NCI-H69 (cell line): ENCODE measurements around the gene VTCN1.
"Not testable (repeated sequence)": the region's sequence is repeated elsewhere in the genome, so short reads cannot be mapped to it uniquely, and the experiment has no call there.

Experiments used
- DNase-seq: peaks from one replicate; lab custom pipeline; 2025; lab: John Stamatoyannopoulos, UW

VTCN1 gene

DNA sequence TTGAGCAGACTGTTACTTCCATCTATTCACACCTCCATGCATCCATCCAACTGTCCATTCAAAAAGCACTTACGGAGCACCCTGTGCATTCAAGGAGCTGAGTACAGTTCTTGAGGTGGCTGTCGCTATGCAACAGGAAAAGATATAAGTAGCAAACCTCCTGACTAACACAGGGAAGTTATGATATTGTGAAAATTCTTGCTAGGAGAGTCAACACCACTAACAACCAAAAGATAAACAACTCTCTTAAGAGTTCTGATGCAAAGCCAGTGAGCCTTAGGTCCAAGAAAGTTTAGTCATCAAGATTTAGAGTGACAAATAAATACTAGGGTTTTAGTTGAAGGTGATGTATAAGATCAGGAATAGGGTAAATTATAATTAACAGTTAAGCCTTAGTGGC, 44.7 kb downstream of the VTCN1 start:
- DNase-seq = no peak

DNA sequence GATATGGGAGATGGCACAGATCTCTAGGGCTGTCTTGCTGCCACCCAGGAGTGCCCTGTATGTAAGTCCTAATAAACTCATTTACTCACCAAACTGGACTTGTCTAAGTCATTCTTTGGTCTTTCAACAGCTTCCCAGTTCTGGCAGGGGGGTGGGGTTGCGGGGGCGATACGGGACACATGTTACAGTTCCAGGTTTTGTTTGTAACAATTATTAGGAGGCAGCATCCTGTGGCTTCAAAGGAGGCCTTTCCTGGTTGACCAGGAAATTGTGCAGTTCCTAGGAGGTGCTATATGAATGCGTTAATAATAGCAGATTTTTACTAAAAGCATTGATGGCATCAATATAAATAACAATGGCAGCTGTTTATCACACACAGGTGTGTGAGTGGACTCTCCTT, 46.5 kb downstream of the VTCN1 start:
- no peak for DNase-seq

DNA sequence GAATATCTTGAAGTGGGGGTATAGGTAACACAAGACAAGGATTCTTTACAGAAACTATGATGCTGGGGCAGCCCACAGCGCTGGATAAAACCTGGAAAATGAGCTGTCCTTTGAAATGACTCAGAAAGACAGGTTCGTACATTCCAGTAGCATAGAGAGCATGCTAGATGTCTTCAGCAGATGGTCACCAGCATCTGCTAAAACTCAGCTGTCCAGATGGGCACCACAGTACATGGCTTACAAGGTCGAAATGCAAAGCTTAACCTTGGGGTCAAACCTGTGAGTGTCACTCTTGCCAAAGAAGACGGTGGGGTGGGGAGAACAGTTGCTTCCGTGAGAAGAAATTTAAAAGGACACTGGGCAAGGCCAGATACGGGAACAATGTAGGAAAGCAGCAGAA, 47.9 kb downstream of the VTCN1 start:
- peak; percentile 50 for DNase-seq

DNA sequence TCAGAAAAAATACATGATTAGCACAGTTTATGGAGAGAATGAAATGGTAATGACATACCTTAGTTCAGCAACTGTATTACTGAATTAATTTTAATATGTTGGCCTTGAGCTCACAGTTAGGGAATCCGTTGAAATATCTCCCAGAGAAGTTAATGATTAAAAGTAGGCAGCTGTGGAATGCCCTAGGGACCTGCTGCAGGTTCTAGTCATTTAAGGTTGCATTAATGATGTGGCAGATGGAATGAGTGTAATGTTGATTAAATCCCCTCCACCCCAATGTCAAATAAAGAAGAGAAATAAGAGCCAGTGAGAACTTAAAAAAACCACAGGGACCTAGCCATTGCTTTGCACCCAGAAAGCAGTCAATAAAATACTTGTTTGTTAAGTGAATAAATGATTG, 48.8 kb downstream of the VTCN1 start:
- DNase-seq = peak; percentile 56

DNA sequence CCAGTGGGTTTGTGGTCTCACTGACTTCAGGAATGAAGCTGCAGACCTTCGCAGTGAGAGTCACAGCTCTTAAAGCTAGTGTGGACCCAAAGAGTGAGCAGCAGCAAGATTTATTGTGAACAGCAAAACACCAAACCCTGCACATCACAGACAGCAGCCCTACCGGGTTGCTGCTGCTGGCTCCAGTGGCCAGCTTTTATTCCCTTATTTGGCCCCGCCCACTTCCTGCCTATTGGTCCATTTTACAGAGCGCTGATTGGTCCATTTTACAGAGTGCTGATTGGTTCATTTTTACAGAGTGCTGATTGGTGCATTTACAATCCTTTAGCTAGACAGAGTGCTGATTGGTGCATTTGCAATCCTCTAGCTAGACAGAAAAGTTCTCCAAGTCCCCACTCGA, 59.4 kb downstream of the VTCN1 start:
- DNase-seq = not testable (repeated sequence)

DNA sequence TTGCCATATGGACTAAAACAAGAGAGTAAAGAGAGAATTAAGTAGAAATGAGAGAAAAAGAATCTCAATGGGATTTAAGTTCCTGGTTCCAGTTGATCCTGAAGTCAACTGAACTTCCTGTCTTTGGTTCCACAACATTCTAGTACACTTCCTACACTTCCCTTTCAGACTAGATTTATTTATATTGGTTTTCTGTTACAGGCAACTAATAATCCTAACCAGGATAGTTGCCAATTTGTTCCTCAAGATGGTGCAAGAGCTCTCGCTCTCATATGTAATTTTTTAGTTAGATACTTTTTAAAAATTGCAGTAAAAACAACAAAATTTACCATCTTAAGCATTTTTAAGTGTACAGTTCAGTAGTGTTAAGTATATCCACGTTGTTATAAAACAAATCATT, 60.4 kb downstream of the VTCN1 start:
- no peak for DNase-seq

DNA sequence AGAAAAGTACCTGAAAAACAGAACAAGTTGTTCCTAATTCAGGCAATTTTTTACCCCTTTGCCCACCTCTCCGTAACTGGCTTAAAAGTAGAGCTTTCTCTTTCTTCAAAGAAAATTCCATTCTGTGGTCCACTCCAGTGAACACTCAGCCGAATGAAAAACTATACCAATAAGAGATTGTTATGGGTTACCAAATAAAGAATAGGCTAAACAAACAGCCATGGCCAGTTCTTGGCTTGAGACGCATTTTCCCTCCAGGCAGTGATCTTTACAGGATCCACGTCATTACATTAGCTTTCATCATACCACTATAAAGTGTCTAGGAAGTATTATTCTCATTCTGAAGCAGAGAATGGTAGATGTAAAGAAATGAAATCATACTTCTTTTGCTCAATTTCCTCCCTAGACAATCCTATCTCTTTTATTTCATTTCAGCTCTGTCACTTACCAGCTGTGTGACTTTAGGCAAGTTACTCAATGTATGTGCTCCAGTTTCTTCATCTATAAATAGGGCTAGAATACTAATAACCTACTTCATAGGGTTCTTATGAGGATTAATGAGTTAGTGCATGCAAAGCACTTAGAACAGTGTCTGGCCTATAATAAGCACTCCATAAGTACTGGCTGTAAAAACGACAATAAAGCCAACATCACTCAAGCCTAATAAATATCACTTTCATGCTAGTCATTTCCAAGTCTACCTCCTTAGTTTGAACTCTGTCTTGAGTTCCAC, 62.7 kb downstream of the VTCN1 start:
- peak; percentile 68 for DNase-seq

DNA sequence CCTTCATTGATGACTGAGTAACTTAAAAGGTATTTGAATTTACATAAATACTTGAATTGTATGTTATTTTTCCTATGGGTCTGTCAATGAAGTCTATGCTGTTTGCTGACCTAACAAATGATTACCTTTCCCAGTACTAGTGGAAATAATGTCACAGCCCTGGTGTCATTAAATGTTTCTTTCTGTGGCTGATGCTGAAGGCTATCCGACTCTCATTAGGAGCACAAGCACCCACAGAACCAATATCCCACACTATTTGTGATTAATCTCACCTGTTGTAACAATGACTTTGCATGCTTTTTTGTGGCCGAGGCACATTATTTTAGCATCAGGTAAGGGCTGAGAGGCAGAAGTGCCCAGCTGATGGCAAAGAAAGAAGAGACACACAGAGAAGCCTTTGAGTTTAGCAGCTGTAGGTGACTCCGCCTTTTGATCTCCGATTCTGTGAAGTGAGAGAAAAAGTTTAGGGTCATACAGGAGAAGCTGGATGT, 63.3 kb downstream of the VTCN1 start:
- peak; percentile 68 for DNase-seq

DNA sequence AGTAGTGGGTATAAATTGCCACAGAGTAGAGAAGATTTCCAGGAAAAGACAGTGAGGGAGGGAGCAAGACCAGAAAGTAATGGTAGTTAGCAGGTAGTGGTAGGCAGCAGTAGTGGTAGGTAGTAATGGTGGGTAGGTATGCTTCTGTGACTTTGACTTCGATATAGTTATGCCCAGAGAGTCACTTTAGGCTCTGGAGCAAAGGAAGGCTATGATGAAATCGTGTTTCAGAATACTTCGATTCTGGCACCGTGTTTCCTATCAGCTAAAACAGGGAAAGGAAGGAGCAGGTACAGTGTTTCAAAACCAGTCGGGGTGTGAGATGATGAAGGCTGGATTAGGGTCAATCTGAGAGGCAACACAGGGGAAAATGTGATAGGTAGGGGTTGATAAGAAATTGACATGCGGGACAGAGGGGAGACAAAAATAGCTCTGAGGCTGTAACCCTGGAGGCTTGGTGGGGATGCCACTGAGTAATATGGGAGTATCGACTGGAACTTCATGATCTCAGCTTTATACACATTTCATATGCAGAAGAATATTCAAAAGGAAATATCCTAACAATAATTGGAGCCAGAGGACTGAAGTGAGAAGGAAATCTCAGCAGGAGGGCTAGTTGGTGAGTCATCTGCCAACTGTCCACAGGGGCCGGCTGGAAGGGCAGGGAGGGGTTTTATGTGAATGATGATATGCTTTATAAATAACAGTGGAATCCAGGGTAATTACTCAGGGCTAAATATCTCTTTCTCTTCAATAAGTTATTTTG, 64.0 kb downstream of the VTCN1 start:
- peak; percentile 89 for DNase-seq

DNA sequence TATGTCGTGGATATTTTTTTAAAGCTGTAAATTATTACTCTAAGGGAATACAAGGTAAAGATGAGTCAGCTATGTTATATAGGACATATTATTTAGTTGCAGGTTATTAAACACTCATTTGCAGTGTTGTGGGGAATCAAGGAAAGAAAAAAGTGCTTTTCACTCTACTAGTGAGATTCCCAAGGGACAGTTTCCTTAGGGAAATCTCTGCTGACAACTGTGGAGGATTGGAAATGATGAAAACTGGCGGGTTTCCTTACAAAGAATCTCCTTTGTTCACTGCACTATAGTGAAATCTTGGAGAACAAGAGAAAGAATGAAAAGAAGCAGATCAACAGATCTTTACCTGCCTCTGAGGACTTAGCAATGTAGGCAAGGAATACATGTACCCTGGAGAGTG, 64.7 kb downstream of the VTCN1 start:
- peak; percentile 55 for DNase-seq

DNA sequence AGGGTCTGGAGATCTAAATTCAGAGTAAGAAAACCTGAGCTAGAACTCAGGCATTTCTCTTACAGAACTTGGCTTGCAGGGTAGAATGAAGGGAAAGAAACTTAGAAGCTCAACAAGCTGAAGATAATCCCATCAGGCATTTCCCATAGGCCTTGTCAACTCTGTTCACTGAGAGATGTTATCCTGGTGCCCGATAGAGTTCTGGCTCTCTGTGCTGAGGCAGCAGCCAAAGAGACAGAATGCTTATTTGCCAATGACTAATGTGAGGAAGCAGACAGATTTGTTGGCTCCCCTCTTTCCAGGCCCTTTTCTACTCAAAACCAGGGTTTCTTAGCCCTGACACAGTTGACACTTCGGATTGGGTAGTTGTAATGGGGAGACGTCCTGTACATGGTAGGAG, 66.9 kb downstream of the VTCN1 start:
- DNase-seq = no peak

DNA sequence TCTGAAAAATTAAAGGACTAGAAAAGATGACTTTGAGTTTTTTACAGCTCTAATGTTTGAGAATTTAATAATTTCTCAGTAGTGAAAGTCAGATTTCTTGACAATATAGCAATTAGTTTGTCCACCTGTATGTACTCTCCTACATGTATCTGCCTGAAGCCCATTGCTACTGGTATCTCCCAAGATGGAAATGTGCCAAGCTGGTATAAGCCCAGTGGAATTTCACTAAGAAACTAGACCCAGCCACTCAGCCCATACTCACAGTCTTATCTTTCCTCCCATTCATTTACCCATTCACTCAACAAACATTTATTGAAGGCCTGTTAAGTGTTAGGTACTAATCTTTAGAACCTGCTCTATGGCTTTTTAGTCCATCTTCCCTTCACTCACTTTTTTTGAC, 67.6 kb downstream of the VTCN1 start:
- no peak for DNase-seq

DNA sequence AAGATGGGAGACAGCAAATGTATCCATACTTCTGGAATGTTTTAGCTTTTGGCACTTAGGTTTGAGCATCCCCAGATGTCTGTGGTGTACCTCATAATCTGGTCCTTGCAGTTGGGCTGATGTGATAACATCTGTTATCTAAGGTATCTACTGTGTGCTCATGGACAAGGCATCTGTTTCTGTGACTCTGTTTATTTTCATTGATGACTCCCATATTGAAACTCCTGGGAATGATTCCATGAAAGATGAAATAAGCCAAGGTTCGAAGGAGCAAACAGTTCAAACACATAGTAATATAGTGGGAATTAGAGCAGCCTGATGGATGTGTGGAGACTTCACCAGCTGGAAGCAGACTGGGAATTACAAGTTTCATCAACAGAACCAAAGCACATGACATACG, 68.5 kb downstream of the VTCN1 start:
- DNase-seq = no peak

DNA sequence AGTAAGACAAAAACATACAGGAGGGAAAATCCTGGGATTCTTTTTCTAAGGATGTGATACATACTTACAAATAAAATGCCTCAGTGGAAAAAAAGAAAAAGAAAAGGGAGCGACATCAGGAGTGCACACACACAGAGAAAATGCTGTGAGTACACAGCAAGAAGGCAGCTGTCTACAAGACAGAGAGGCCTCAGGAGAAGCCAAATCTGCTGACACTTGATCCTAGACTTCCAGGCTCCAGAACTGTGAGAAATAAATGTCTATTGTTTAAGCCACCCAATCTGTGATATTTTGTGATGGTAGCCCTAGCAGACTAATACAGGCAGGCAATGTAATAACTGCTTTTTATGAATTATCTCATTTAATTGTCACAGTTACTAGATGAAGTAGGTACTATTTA, 72.2 kb downstream of the VTCN1 start:
- peak; percentile 42 for DNase-seq

DNA sequence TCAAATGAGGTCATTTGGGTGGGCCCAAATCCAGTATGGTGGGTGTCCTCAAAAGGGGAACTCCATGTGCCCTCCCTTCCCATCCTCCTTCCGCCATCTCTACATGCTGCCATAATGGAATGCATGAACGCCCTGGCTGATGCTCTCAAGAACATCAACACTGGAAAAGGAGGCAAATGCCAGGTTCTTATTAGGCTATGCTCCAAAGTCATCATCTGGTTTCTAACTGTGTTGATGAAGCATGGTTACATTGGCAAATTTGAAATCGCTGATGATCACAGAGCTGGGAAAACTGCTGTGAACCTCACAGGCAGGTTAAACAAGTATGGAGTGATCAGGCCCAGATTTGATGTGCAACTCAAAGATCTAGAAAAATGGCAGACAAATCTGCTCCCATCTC, 72.6 kb downstream of the VTCN1 start:
- no peak for DNase-seq

DNA sequence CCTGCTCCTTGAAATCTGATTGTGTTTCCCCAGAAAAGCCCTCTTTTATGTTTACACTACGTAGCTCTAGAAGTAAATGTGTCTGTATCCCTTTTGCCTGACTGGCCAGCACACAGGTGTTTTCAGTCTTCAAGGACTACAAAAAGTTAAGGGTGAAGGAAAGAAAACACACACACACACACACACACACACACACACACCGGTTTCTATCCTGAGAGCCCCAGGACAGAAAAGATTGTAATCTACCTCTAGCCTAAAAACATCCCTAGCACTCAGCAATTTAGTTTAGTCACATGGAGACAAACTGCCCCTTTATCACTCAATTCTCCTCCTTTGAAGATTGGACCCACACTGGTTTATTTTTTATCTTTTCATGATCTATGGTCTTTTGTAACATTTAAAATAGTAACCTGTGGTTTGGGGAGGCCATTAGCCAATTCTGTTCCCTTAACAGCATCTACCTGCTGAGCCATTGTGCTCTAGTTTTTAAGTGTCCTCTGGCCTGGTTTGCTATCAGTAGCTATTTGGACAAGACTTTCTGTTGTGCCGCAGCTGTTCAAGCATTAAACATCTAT, 73.4 kb downstream of the VTCN1 start:
- peak; percentile 57 for DNase-seq

DNA sequence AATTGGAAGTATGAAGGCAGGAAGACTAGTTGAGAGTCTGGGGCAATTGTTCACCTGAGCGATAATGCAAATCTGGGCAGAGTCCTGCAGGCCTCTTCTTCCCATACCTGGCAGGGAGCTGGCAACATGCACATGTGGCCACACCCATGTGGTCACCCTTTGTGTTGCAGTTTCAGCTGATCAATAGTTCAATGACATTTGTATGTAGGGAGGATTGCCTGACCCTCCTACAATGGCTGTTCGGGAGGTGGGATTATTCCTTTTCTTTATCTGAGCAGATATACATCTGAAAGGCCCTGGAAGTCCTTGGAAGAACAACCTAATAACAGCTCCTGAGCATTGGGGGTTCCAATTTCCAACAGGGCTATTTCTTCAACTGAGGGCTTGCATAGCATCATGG, 74.0 kb downstream of the VTCN1 start:
- peak; percentile 3 for DNase-seq

DNA sequence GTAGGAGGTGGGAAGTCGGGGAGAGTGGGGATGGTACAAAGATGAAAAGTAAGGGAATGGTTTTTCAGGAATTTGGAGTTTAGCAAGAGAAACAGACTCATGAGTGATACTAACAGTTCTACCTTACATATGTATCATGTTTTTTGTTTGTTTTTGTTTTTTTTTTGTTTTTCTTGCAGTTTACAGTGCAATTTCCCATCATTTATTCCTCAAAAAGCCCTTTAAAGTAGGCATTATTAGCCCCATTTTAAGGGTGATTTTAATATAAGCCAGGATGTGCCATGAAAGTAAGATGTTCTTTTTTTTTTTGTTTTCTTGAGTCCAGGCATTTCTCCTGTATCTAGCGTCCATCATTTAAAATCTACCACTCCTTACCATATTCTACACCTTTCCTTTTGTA, 75.4 kb downstream of the VTCN1 start:
- DNase-seq = no peak

DNA sequence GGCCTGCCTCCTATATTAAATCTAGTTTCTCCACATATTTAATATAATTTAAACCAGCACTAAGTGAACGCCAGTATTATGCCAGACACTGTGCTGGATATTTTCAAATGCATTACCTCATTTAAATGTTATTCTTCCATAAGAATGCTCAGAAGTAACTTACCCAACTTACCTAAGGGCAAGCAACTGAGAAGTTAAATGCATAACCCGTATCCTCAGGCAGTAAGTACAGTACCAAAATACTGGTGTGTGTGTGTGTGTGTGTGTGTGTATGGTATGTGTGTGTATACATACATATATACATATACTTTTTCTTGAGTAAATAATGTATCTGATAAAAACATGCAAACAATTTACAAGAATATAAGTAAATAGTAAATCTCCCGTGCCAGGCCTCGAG, 80.2 kb downstream of the VTCN1 start:
- no peak for DNase-seq

DNA sequence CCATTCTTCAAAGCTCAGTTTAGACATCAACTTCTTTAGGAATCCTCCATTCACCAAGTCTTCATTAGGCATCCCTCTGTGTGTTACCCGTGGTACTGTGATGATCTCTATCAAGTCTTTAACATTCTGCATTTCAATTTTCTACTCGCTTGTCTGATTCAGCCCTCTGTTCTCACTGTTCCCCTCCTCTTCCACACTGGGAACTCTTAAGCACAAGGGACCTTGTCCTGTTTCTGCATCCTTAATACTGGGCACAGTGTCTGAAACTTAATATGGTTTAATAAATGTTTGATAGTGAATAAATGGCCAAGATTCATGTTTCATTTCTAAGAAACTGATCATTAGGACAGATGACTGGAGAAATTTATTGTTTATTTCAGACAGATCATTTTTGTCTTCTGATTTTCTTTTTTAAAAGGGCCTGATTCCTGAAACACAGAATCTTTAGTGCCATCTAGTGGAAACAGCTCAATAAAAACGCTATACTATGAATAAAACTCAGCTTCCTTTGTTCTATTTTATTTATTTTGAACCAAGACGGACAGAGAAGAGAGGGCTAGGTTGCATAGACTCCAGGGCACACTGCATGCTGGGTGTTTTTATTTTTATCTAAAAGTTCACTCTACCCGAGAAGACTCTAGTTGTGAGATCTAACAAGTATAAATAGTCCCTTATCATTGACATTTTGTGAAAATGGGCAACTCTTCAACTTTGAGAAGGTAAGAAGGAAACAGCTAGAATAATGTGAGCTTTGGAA, 82.2 kb downstream of the VTCN1 start:
- DNase-seq = peak; percentile 57

DNA sequence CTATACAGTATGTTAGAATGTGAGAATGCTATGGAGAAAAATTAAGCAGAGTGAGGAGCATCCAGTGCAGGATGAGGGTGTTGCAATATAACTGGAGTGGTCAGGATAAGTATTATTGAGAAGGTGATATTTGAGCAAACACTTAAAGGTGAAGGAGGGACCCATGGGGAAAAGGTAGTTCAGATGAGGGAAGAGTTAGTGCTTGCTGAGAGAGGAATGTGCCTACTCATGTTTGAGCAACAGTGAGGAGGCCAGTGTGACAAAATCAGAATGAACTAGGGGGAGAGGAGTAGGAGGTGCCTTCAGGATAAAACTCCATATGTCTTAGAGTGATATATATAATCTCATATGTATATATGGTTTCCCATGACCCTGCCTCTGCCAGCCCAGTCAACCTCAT, 82.9 kb downstream of the VTCN1 start:
- no peak for DNase-seq

DNA sequence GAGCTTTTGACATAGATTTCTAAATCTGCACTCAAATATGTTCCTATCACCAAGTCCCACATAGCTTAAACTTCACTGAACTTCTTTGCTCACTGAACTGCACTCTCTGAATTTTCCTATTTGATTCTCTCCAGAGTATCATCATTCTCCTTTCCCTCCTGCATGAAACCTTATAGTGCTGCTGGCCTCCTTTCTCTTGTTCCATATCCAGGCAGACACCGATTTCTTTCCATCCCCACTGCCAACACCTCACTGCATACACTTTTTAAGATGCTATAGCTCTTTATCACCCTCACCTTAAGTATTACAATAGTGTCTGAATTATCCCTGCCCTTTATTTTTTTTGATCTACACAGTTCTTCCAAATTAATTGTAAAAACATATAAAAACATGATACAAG, 86.1 kb downstream of the VTCN1 start:
- DNase-seq = no peak
